Measurements from ENCODE around the gene TBCD.

DNA sequence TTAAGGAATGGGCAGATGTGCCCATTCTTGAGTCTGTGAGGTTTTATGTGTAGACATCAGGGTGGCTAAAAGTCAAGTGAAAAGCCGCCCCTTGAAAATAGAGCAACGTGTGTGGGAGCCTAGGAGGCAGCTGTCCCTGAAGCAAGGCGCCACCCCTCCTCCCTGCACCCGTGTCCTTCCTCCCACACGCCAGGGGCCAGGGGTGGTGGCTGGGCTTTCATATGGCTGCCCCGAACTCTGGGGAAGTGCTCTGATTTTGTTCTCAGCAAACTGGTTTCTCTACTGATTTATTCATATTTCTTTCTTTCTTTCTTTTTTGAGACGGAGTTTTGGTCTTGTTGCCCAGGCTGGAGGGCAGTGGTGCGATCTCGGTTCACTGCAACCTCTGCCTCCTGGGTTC is 83.3 kb downstream of the TBCD start:
- TF ChIP-seq, protein P1, sequence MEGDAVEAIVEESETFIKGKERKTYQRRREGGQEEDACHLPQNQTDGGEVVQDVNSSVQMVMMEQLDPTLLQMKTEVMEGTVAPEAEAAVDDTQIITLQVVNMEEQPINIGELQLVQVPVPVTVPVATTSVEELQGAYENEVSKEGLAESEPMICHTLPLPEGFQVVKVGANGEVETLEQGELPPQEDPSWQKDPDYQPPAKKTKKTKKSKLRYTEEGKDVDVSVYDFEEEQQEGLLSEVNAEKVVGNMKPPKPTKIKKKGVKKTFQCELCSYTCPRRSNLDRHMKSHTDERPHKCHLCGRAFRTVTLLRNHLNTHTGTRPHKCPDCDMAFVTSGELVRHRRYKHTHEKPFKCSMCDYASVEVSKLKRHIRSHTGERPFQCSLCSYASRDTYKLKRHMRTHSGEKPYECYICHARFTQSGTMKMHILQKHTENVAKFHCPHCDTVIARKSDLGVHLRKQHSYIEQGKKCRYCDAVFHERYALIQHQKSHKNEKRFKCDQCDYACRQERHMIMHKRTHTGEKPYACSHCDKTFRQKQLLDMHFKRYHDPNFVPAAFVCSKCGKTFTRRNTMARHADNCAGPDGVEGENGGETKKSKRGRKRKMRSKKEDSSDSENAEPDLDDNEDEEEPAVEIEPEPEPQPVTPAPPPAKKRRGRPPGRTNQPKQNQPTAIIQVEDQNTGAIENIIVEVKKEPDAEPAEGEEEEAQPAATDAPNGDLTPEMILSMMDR (tag by site-specific recombination; IDR thresholded peaks at IDR 0.05): no peak
- TF ChIP-seq YY1 (tag by site-specific recombination; IDR thresholded peaks at IDR 0.05) (no peak), HOXD13 (CRISPR knock-in tag; IDR thresholded peaks at IDR 0.05; ENCODE audit: borderline replicate concordance) (no peak), ZNF394 (tag by site-specific recombination; IDR thresholded peaks at IDR 0.05; ENCODE audit: borderline replicate concordance) (no peak), TCF7L2 (IDR thresholded peaks at IDR 0.05; ENCODE audit: borderline replicate concordance, low read depth, low read length) (no peak), ZNF670 (tag by site-specific recombination; IDR thresholded peaks at IDR 0.05; ENCODE audit: low read depth) (no peak), ZNF747 (tag by site-specific recombination; IDR thresholded peaks at IDR 0.05) (no peak), ZNF777 (tag by site-specific recombination; IDR thresholded peaks at IDR 0.05; ENCODE audit: borderline replicate concordance) (no peak), ZNF274 (IDR thresholded peaks at IDR 0.05; ENCODE audit: low read length) (no peak), ZNF274 (tag by site-specific recombination; IDR thresholded peaks at IDR 0.05; ENCODE audit: borderline replicate concordance) (no peak), ZNF132 (tag by site-specific recombination; IDR thresholded peaks at IDR 0.05; ENCODE audit: borderline replicate concordance) (no peak)
- TF ChIP-seq, protein P2, sequence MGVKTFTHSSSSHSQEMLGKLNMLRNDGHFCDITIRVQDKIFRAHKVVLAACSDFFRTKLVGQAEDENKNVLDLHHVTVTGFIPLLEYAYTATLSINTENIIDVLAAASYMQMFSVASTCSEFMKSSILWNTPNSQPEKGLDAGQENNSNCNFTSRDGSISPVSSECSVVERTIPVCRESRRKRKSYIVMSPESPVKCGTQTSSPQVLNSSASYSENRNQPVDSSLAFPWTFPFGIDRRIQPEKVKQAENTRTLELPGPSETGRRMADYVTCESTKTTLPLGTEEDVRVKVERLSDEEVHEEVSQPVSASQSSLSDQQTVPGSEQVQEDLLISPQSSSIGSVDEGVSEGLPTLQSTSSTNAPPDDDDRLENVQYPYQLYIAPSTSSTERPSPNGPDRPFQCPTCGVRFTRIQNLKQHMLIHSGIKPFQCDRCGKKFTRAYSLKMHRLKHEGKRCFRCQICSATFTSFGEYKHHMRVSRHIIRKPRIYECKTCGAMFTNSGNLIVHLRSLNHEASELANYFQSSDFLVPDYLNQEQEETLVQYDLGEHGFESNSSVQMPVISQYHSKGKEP (tag by site-specific recombination; IDR thresholded peaks at IDR 0.05): no peak

Measured in HEK293 (cell line).